NCI-H1105 (cell line): ENCODE results near the gene C1QC.

Experiments used
- DNase-seq: peaks from one replicate; lab custom pipeline; 2025; lab: John Stamatoyannopoulos, UW

C1QC gene

GRCh38 chr1:22619798-22620197 lies 23.6 kb upstream of the C1QC start:
- no peak for DNase-seq

DNA sequence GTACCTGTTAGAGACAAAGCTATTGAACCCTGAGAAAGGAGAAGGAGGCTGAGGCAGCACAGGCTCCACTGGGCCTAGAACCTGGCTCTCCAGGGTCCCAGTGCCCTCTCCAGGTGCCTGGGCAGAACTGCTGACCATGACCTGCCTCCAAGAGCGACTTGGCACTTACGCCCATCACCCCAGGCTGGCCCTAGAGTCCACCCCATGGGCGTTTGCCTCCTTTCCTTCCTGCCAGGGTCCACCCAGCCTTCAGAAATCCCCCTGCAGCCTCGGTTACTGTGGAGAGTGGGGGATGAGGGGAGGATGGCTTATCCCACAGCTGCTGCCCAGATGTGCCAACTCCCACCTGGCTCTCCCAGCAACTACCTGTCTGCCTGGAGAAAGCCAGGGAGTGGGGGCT lies 21.7 kb upstream of the C1QC start:
- no peak for DNase-seq

- no peak for DNase-seq
Measured at GRCh38 chr1:22625262-22625925, 18.0 kb upstream of the C1QC start.

DNA sequence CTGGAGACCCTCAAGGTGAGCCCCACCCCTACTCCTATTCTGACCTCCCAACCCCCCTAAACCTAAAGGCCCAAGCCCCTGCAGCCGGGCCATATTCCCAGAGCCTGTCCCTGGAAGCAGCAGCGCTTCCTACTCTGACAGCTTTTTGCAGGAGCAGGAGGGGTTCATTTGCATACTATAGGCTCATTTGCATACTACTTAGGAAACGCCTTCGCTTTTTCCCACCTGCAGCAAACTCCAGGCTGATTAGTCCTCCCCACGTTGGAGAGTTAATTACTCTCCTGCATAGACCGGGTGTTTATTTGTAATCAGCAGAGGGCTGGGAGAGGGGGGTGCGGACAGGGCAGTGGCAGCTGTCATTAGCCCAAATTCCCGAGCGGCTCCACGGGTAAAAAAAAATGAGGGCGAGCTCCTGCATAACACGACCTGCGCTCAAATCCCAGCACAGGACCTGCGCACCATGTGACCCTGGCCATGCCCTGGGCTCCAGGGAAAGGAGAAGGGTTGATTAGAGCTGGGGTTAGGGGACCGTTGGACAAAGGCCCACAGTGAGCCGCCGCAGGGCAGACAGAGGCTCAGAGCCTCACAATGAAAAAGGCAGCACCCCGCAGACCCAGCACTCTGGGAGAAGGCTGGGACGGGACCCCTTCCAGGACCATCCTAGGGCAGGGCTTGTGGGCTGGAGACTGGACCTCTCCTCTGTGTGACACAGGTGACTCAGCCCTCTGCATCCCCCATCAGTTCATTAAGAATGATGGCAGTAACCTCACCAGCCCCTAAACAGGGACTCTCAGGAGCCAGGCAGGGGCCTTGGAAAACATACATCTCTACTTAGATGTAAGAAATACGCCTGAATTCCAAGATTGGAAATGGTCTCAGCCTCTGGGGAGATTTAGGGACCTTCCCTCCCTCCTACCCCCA lies 16.9 kb upstream of the C1QC start:
- DNase-seq, result no peak

GRCh38 chr1:22627331-22627730 lies 16.1 kb upstream of the C1QC start:
- no peak for DNase-seq

GRCh38 chr1:22628698-22629444 lies 14.6 kb upstream of the C1QC start:
- no peak for DNase-seq

- DNase-seq, result no peak
Measured at GRCh38 chr1:22629886-22630285, 13.5 kb upstream of the C1QC start.

DNA sequence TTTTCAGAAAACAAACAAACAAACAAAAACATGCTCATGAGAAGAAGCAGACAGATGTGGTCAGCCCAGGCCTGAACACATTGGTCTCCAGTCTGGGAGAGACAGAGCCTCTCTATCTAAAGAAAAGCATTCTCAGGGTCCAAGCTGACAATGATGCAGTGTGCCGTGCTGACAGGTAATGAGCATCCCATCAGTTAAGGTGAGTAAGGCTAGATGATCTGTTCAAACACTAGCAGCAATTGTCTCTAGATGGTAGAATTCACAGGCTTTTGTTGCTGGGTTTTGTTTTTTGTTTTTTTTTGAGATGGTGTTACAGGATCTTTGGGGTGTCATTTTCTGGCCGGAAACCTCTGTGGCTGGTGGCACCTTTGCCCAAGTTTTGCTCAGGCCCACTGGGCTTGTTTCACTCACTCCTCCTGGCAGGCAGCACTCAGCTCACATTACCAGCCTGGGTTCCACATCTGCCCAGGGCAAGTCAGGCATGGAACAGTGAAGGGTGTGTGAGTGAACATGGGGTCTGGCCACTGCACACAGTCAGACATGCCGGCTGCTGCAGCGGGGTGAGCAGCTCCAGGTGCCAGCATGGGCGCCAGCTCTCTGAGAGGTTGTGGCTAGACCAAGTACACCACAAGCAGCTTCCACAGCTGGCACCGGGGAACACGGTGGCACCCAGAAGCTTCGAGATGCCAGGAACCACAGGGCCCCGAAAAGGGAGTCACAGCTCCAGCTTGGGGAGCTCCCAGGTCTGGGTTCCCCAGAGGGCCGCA lies 9.6 kb upstream of the C1QC start:
- no peak for DNase-seq

DNA sequence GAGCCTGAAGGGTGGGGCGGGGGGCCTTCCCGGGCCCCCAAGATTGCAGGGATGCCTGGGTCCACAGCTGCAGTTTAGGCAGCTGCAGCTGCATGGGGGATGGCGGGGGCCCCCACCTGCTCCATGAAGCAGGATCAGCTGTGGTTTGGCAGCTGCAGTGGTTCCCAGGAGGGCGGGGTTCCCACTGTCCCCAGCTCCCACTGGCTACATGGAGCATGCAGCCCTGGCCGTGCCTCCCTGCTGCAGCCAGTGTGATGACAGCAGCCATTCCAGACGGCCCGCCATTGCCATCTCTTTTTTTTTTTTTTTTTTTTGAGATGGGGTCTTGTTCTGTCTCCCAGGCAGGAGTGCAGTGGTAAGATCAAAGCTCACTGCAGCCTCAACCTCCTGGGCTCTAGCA lies 8.0 kb upstream of the C1QC start:
- DNase-seq, result no peak

GRCh38 chr1:22636353-22636752 lies 7.1 kb upstream of the C1QC start, which contains the start of gene C1QA:
Gene C1QA, plus strand, starts transcription at chr1:22636628. Its CDS starts 989 bp downstream, at chr1:22637617.
- DNase-seq, result no peak

GRCh38 chr1:22636927-22637326 lies 6.5 kb upstream of the C1QC start:
- DNase-seq, result no peak

- DNase-seq, result no peak
Measured at GRCh38 chr1:22637907-22638445, 5.5 kb upstream of the C1QC start.

DNA sequence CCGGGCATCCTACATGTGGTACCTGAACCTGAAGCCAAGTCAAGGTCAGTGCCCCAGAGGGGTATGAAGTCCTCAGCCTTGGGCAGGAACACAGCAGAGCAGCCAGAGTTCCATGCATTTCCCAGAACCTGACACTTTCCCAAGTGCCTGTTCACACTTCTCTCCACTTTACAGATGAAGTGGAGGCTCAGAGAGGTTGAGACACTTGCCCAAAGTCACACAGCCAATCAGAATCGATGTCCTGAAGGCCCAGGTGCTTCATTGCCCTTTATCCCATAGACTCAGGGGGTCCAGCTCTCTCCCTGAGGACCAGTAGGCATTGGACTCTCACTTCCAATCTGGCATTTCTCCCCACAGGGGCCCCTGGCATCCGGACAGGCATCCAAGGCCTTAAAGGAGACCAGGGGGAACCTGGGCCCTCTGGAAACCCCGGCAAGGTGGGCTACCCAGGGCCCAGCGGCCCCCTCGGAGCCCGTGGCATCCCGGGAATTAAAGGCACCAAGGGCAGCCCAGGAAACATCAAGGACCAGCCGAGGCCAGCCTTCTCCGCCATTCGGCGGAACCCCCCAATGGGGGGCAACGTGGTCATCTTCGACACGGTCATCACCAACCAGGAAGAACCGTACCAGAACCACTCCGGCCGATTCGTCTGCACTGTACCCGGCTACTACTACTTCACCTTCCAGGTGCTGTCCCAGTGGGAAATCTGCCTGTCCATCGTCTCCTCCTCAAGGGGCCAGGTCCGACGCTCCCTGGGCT lies 4.8 kb upstream of the C1QC start:
- DNase-seq, result no peak

DNA sequence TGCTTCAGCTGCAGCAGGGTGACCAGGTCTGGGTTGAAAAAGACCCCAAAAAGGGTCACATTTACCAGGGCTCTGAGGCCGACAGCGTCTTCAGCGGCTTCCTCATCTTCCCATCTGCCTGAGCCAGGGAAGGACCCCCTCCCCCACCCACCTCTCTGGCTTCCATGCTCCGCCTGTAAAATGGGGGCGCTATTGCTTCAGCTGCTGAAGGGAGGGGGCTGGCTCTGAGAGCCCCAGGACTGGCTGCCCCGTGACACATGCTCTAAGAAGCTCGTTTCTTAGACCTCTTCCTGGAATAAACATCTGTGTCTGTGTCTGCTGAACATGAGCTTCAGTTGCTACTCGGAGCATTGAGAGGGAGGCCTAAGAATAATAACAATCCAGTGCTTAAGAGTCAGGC lies 4.1 kb upstream of the C1QC start:
- DNase-seq, result no peak

DNA sequence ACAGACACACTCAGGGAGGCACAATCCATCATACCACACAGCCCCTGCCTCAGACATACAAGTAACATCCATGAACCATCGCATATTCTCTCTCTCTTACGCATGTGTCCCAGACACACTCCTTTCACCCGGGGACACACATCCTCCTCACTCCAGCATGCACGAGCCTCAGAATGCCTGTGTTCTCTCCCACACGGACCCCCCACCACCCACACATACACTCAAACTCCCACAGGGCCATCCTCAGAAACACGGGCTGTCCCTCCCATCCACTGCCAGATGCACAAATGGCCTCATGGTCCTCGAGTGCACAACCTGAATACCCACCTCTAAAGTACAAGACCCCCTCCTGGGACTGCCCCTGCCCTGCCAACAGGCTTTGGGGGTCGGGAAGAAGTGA lies 2.2 kb upstream of the C1QC start:
- DNase-seq, result no peak

GRCh38 chr1:22641906-22642636 lies 1.4 kb upstream of the C1QC start:
- peak; percentile 52 for DNase-seq

DNA sequence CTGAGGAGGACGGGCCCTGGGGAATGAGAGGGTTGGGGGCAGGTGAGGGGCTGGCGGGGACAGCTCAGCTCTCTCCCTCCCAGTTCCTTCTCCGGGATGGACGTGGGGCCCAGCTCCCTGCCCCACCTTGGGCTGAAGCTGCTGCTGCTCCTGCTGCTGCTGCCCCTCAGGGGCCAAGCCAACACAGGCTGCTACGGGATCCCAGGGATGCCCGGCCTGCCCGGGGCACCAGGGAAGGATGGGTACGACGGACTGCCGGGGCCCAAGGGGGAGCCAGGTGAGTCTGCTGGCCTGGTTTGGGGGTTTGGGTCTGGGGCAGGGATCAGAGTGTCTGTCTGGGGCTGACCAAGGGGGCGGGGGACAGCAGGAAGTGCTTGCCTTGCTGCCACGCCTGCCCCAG lies 495 bp downstream of the C1QC start:
- DNase-seq, result no peak

DNA sequence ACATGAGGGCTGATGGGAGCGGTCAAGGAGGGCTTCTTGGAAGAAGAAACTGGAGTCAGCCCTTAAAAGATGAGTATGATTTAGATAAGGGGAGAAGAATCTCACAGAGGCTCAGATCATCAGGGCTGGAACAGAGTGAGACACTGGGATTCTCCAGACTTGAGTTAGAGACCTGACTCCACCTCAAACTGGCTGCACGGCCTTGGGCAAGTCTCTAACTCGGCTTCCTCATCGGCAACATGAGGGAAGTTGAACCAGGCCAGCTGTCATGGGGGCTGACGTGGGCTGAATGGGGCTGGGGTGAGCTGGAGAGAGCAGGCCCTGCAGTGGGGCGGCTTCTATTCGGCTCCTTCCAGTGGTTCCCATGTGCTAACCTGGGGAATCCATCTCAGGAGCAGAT lies 2.5 kb downstream of the C1QC start:
- DNase-seq, result no peak

DNA sequence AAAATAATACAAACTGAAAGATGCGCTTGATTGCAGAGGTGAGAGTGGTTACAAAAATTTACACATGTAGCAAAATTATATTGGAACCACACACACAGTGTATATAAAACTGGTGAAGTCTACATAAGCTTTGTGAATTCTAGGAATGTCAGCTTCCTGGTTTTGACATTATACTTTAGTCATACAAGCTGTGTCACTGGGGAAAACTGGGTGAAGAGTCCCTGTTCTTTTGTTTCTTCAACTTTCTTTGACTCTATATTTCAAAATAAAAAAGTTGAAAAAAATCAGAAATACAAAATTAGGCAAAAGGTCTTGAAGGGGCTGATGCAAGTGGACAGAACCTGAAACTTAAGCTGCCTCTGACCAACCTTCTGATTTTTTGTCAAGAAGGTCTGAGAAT lies 3.0 kb downstream of the C1QC start:
- DNase-seq, result no peak

- DNase-seq, result no peak
Measured at GRCh38 chr1:22650089-22650693, 6.8 kb downstream of the C1QC start.
